Measurements from ENCODE around the gene AIFM3.

- TF ChIP-seq CTCF (IDR thresholded peaks at IDR 0.05) = no peak
- no peak for TF ChIP-seq MAX (CRISPR knock-in tag; IDR thresholded peaks at IDR 0.05)
- no peak for TF ChIP-seq ELF4 (CRISPR knock-in tag; IDR thresholded peaks at IDR 0.05; ENCODE audit: low read depth)
These were observed 40.8 kb upstream of the AIFM3 start for GRCh38 chr22:20926243-20926642.

Data from WTC11 (cell line).